GM23338 (cell line): Measurements from ENCODE around the gene CHST15.

Source experiments
- CREB1 ChIP-seq: fragments of 250-450 bp; sonication (Bioruptor Pico); IDR thresholded peaks from 2 replicates; pipeline ENCODE4 v1.5.0; 2020; ENCODE audit warnings: low read depth, mild to moderate bottlenecking, moderate library complexity
- CTCF ChIP-seq, 2 experiments: fragments of 200-600 bp in 1 of 2; sonication (generic) in 1 of 2; conservative IDR thresholded peaks; 2 replicates each; pipeline versions ENCODE4 v1.5.1 to v1.6.1; 2016 to 2017; ENCODE audit warnings: antibody characterized with exemption in 2 of 2, low read depth in 2 of 2, mild to moderate bottlenecking in 2 of 2, moderate library complexity in 1 of 2
- ETS1 ChIP-seq: IDR thresholded peaks from 2 replicates; pipeline ENCODE4 v1.6.1; 2016; ENCODE audit warnings: antibody characterized with exemption
- EZH2 ChIP-seq: fragments of 200-600 bp; sonication (generic); IDR thresholded peaks from one replicate; pipeline ENCODE4 v1.8.0; 2017; ENCODE audit warnings: antibody characterized with exemption, mild to moderate bottlenecking, low read depth; ENCODE audit not compliant: unreplicated experiment
- EZH2phosphoT487 ChIP-seq: fragments of 200-600 bp; sonication (generic); IDR thresholded peaks from one replicate; pipeline ENCODE4 v1.8.1; 2018; ENCODE audit warnings: antibody characterized with exemption; ENCODE audit not compliant: unreplicated experiment
- JUNB ChIP-seq: IDR thresholded peaks from one replicate; pipeline ENCODE4 v1.6.1; 2016; ENCODE audit warnings: antibody characterized with exemption; ENCODE audit not compliant: unreplicated experiment
- NANOG ChIP-seq: IDR thresholded peaks from 2 replicates; pipeline ENCODE4 v1.6.1; 2016; ENCODE audit warnings: antibody characterized with exemption, borderline replicate concordance
- POLR2AphosphoS5 ChIP-seq: IDR thresholded peaks from 2 replicates; pipeline ENCODE4 v1.6.1; 2016; ENCODE audit warnings: antibody characterized with exemption, low read depth
- REST ChIP-seq: IDR thresholded peaks from one replicate; pipeline ENCODE4 v1.6.1; 2018; ENCODE audit warnings: antibody characterized with exemption; ENCODE audit not compliant: unreplicated experiment
- STAT1 ChIP-seq: IDR thresholded peaks from one replicate; pipeline ENCODE4 v1.6.1; 2016; ENCODE audit warnings: antibody characterized with exemption; ENCODE audit not compliant: unreplicated experiment
- ZNF114 ChIP-seq: fragments of 250-450 bp; sonication (Bioruptor Pico); IDR thresholded peaks from 2 replicates; pipeline ENCODE4 v1.5.0; 2020; ENCODE audit warnings: mild to moderate bottlenecking, moderate library complexity
- ZNF462 ChIP-seq: fragments of 250-450 bp; sonication (Bioruptor Pico); IDR thresholded peaks from 2 replicates; pipeline ENCODE4 v1.5.0; 2020; ENCODE audit warnings: mild to moderate bottlenecking, moderate library complexity

GRCh38 chr10:123995082-123995460 is 98.3 kb downstream of the CHST15 start:
- TF ChIP-seq JUNB (no peak), EZH2phosphoT487 (no peak), ZNF462 (no peak), REST (no peak), EZH2 (no peak), CTCF (conservative IDR thresholded peaks at IDR 0.05; ENCODE audit: low read depth in 2 of 2) (no peak), POLR2AphosphoS5 (no peak), NANOG (no peak), CREB1 (CRISPR knock-in tag) (no peak), STAT1 (no peak), ZNF114 (CRISPR knock-in tag) (no peak), ETS1 (no peak)
